HL-60 (cell line): ENCODE data around the gene TGM5.

Experiments
- DNase-seq, 2 experiments: peaks; one replicate each; pipeline ENCODE4 v3.0.0-alpha.2; 2010 to 2020; ENCODE audit warnings: low read depth in 1 of 2, low spot score in 1 of 2
- H3K27ac ChIP-seq: fragments of 250-450 bp; sonication (Bioruptor Pico); replicated peaks from 2 replicates; pipeline ENCODE4 v1.5.1; 2020; ENCODE audit warnings: mild to moderate bottlenecking, moderate library complexity
- H3K27me3 ChIP-seq: fragments of 250-450 bp; sonication (Bioruptor Pico); 2 replicates; pipeline ENCODE4 v1.5.1; 2021; ENCODE audit warnings: mild to moderate bottlenecking, moderate library complexity; ENCODE audit not compliant: insufficient read depth, poor library complexity, severe bottlenecking
- H3K4me3 ChIP-seq: replicated peaks from 2 replicates; pipeline ENCODE4 v1.5.1; 2011; ENCODE audit warnings: mild to moderate bottlenecking, control low read depth, low read length; ENCODE audit not compliant: insufficient read depth
- GABPA ChIP-seq: IDR thresholded peaks from 2 replicates; pipeline ENCODE4 v1.6.1; 2012; ENCODE audit warnings: low read depth
- POLR2AphosphoS5 ChIP-seq: IDR thresholded peaks from 2 replicates; pipeline ENCODE4 v1.6.1; 2012; ENCODE audit warnings: low read depth
- REST ChIP-seq: IDR thresholded peaks from 2 replicates; pipeline ENCODE4 v1.6.1; 2012; ENCODE audit warnings: low read depth; ENCODE audit not compliant: insufficient replicate concordance
- SPI1 ChIP-seq: IDR thresholded peaks from 2 replicates; pipeline ENCODE4 v1.6.1; 2012; ENCODE audit warnings: low read depth, mild to moderate bottlenecking, borderline replicate concordance
- TF ChIP-seq, protein P1 (sequence below): IDR thresholded peaks from one replicate; pipeline ENCODE4 v1.5.1; 2011; ENCODE audit warnings: low read length, control low read depth, inconsistent platforms; ENCODE audit not compliant: insufficient read depth

Gene TGM5

GRCh38 chr15:43187544-43188155, 79.1 kb downstream of the TGM5 start:
- TF ChIP-seq, protein P1, sequence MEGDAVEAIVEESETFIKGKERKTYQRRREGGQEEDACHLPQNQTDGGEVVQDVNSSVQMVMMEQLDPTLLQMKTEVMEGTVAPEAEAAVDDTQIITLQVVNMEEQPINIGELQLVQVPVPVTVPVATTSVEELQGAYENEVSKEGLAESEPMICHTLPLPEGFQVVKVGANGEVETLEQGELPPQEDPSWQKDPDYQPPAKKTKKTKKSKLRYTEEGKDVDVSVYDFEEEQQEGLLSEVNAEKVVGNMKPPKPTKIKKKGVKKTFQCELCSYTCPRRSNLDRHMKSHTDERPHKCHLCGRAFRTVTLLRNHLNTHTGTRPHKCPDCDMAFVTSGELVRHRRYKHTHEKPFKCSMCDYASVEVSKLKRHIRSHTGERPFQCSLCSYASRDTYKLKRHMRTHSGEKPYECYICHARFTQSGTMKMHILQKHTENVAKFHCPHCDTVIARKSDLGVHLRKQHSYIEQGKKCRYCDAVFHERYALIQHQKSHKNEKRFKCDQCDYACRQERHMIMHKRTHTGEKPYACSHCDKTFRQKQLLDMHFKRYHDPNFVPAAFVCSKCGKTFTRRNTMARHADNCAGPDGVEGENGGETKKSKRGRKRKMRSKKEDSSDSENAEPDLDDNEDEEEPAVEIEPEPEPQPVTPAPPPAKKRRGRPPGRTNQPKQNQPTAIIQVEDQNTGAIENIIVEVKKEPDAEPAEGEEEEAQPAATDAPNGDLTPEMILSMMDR: peak; percentile 45
- no peak for TF ChIP-seq SPI1
- H3K27ac ChIP-seq: no peak overlapping the region
- DNase-seq: peak in 1 of 2 experiments; percentile 28
- H3K4me3 ChIP-seq: no peak overlapping the region
- H3K27me3 ChIP-seq: no peaks in the 10 kb centered on the region

GRCh38 chr15:43186003-43186353, 80.8 kb downstream of the TGM5 start:
- Histone ChIP-seq H3K4me3 (peak overlapping the region; percentile 88), H3K27me3 (no peaks in the 10 kb centered on the region), H3K27ac (peak overlapping the region; percentile 83)
- peak in 1 of 2 experiments; percentile 45 for DNase-seq
- TF ChIP-seq POLR2AphosphoS5: no peak
- peak; percentile 32; the same call in 1 of the 2 replicates for TF ChIP-seq SPI1
- TF ChIP-seq, protein P1: no peak
- TF ChIP-seq REST: no peak
- TF ChIP-seq GABPA: no peak; the same call in 1 of the 2 replicates

DNA sequence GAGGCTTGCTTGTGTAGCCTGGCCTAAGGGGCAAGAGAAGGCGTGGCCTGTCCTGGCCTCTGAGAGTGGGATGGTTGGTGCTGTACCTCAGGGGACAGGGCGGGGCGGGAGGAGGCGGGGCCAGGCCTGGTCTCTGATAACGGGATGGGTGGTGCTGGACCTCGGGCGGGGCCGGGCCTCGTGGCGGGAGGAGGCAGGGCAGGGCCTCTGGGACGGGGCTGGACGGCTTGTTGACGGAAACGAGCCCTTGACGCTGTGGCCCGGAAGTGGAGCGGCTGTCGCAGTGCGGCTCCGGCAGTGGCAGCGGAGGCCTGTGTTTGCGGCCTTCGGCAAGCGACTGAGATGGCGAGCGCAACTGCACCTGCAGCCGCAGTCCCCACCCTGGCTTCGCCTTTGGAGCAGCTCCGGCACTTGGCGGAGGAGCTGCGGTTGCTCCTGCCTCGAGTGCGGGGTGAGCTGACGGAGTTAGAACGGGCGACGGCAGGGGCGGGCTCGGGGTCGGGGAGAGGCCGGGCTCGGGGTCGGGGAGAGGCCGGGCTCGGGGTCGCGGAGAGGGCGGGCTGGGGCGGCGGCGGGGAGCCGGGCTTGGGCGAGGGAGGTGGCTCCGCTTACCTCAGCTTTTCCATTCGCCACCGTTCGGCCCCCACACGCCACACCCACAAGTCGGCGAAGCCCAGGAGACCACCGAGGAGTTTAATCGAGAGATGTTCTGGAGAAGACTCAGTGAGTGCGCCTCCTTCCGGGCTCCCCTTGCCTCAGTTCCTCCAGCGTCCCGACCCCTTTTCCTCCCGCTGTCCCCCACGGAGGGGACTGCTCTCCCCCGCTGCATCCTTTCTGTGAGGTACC, 81.3 kb downstream of the TGM5 start, which contains the start of gene CCNDBP1:
TSS of gene CCNDBP1 (plus strand) at position 247 of the 846 bp plus-strand sequence. CDS start at position 343, 96 bp downstream.
- peak within 1 kb of the TSS; percentile 83 for H3K27ac ChIP-seq
- TF ChIP-seq SPI1: peak; percentile 11; the same call in 1 of the 2 replicates
- peak; percentile 45 for TF ChIP-seq REST
- TF ChIP-seq POLR2AphosphoS5: peak; percentile 87; the same call in 1 of the 2 replicates
- TF ChIP-seq, protein P1: no peak
- TF ChIP-seq GABPA: peak; percentile 83
- H3K27me3 ChIP-seq: no peaks in the 10 kb centered on the region
- H3K4me3 ChIP-seq: peak within 1 kb of the TSS; percentile 88
- DNase-seq: peak; percentile 87 to 97
